OCI-LY7 (cell line): ENCODE data around the gene STMN1. TPM values are rescaled to one million over a fixed set of nuclear protein-coding genes. Genes with fewer than 3 reads are reported as not detected.

Experiments used
- BruUV-seq: library from RNA; stranded (reverse); fragments of 400-500 nt; replicated peaks from 2 replicates; lab custom pipeline; 2021; lab: Mats Ljungman, UMichigan
- CTCF ChIA-PET: fragments of 300-600 bp; sonication (Branson Sonifier 250); formaldehyde crosslinking; loops from one replicate; lab custom pipeline; 2022; ENCODE audit warnings: antibody characterized with exemption; ENCODE audit not compliant: unreplicated experiment; lab: Charles Lee
- POLR2A ChIA-PET: fragments of 300-600 bp; sonication (Branson Sonifier 250); formaldehyde crosslinking; loops from one replicate; lab custom pipeline; 2022; ENCODE audit warnings: antibody characterized with exemption; lab: Charles Lee
- DNase-seq: peaks from one replicate; pipeline ENCODE4 v3.0.0-alpha.2; 2015; ENCODE audit warnings: low spot score
- H2AFZ ChIP-seq: fragments of 200-600 bp; sonication (generic), shearing (Covaris generic); 2 replicates; pipeline ENCODE4 v1.6.1; 2014; ENCODE audit warnings: mild to moderate bottlenecking, antibody characterized with exemption, low read length, moderate library complexity
- H3K27ac ChIP-seq: fragments of 200-600 bp; sonication (generic); 2 replicates; pipeline ENCODE4 v1.5.1; 2014; ENCODE audit warnings: mixed run types, low read depth, mild to moderate bottlenecking, moderate library complexity, low read length, inconsistent platforms; ENCODE audit not compliant: poor library complexity, severe bottlenecking
- H3K36me3 ChIP-seq: fragments of 200-600 bp; sonication (generic); 2 replicates; pipeline ENCODE4 v1.6.1; 2014; ENCODE audit warnings: mild to moderate bottlenecking, antibody characterized with exemption, low read length, moderate library complexity, mixed read lengths; ENCODE audit not compliant: insufficient read depth
- H3K4me1 ChIP-seq: fragments of 200-600 bp; sonication (generic); 2 replicates; pipeline ENCODE4 v1.5.1; 2014; ENCODE audit warnings: mild to moderate bottlenecking, low read length; ENCODE audit not compliant: insufficient read depth, poor library complexity, severe bottlenecking
- H3K4me2 ChIP-seq: fragments of 200-600 bp; sonication (generic); 2 replicates; pipeline ENCODE4 v1.6.1; 2014; ENCODE audit warnings: mild to moderate bottlenecking, low read length
- H3K4me3 ChIP-seq: fragments of 200-600 bp; sonication (generic); 2 replicates; pipeline ENCODE4 v1.5.1; 2014; ENCODE audit warnings: mild to moderate bottlenecking, low read depth, low read length; ENCODE audit not compliant: poor library complexity, severe bottlenecking
- H3K79me2 ChIP-seq: fragments of 200-600 bp; sonication (generic); 2 replicates; pipeline ENCODE4 v1.6.1; 2016; ENCODE audit warnings: low read depth, mild to moderate bottlenecking, low read length, moderate library complexity, mixed read lengths; ENCODE audit not compliant: insufficient read depth
- H3K9me2 ChIP-seq: fragments of 200-600 bp; sonication (generic); 2 replicates; pipeline ENCODE4 v1.6.1; 2016; ENCODE audit warnings: mild to moderate bottlenecking, low read length, mixed read lengths; ENCODE audit not compliant: insufficient read depth
- H3K9me3 ChIP-seq: fragments of 200-600 bp; sonication (generic); 2 replicates; pipeline ENCODE4 v1.6.1; 2014; ENCODE audit warnings: mild to moderate bottlenecking, mixed run types, low read length, mixed read lengths
- H4K20me1 ChIP-seq: fragments of 200-600 bp; sonication (generic); 2 replicates; pipeline ENCODE4 v1.6.1; 2014; ENCODE audit warnings: mild to moderate bottlenecking, antibody characterized with exemption, low read length, moderate library complexity, mixed read lengths; ENCODE audit not compliant: insufficient read depth
- CTCF ChIP-seq: fragments of 200-600 bp; sonication (generic); conservative IDR thresholded peaks from 2 replicates; pipeline ENCODE4 v1.5.1; 2014; ENCODE audit warnings: mild to moderate bottlenecking, antibody characterized with exemption, low read length, moderate library complexity, mixed read lengths
- EZH2phosphoT487 ChIP-seq: fragments of 200-600 bp; sonication (generic); IDR thresholded peaks from 2 replicates; pipeline ENCODE4 v1.6.1; 2018; ENCODE audit warnings: low read depth, borderline replicate concordance, mild to moderate bottlenecking, mixed run types, antibody characterized with exemption, low read length, moderate library complexity, mixed read lengths
- intact Hi-C: fragments of 100-400 bp; cut with micrococcal nuclease; formaldehyde crosslinking; loops from one replicate; pipeline ENCODE4 v1.10.0; 2022; ENCODE audit not compliant: unreplicated experiment
- total RNA-seq, 2 experiments: library from RNA; depleted of rRNA in 1 of 2; stranded (reverse); fragments of >200 nt in 1 of 2; shearing (Covaris generic) in 1 of 2; gene quantifications; 2 replicates each; pipeline ENCODE4 v1.2.3, GENCODE V29; 2014 to 2022

STMN1 gene
- total RNA-seq, 2 experiments from 2014 or later = 730 to 847 TPM

DNA sequence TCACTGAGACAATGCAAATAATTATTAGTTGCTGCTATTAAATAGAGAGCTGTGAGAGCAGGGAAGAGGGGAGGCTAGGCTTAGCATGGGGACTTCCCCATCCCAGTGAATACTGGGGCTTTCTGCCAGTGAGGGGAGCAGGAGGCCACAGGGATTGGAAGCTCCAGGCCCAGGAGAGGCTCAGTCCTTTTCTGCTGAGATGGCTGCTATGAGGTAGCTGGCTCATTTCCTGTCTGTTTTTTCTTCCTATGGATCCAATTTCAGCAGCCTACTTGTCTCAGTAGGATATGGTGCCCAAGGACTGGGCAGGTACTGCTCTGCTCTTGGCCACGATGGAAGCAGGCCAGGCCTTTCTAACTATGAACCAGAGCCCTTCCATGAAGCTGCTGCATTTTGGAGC, 10.0 kb downstream of the STMN1 start:
- H3K9me3 ChIP-seq = no peaks in the 10 kb centered on the region
- H3K4me1 ChIP-seq = peaks cover 6% of the 10 kb centered on the region
- ChIA-PET POLR2A (interaction anchor here (0.6 to 2.9 kb wide), 6 partner anchors 9 to 107 kb away, joined by 3 to 14 read pairs (median 4); partner anchors contain the start of gene PAFAH2), CTCF (interaction anchor here (0.9 to 2.1 kb wide), 4 partner anchors 10 to 106 kb away, joined by 3 to 20 read pairs (median 4); partner anchors contain the start of genes PAFAH2 and STMN1)
- H3K27ac ChIP-seq = peak overlapping the region; percentile 4
- TF ChIP-seq CTCF (no peak), EZH2phosphoT487 (no peak)
- BruUV-seq = no TSS peak
- no peak for DNase-seq
- intact Hi-C loops = no loop called here
- peaks cover 69% of the 10 kb centered on the region for H3K36me3 ChIP-seq
- H3K4me3 ChIP-seq = no peak overlapping the region
- H3K9me2 ChIP-seq = no peaks in the 10 kb centered on the region
- no peak overlapping the region for H3K4me2 ChIP-seq
- no peak overlapping the region for H2AFZ ChIP-seq
- peaks cover 9% of the 10 kb centered on the region; the same call in 1 of the 2 replicates for H3K79me2 ChIP-seq
- 0 out of 2 replicates have a peak, but pooled peaks cover 3% of the 10 kb centered on the region for H4K20me1 ChIP-seq

DNA sequence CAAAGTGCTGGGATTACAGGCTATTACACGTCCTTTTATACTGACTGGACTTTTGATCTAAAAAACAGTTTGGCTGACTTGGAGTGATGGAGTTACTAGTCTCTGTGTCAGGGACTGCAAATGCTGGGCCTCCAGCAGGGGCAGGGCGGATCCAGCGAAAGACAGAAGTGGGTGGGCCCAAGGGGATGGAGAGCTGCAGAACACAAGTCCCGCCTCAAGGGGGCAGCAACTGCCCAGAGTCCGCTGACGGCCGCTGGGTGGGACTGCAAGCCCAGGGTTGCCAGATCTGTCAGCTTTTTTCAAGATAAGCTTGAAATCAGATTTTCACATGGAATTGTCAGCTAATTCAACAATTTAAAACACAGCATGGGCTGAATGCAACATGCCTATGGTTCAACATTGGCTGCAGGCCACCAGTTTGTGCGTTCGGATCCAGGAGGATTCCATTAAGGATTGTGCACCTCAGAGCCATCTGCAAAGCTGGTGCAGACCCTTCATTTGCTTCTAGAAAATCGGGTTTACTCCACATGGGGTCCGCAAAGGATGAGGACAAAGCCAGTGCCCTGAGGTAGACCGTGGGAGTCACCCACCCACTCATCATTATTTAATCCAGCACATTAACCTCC, 10.7 kb downstream of the STMN1 start:
- ChIA-PET CTCF (interaction anchor here (0.6 to 2.1 kb wide), 5 partner anchors 18 to 114 kb away, joined by 3 to 20 read pairs (median 3); partner anchors contain the start of gene PAFAH2), POLR2A (interaction anchor here (0.6 to 2.9 kb wide), 6 partner anchors 10 to 559 kb away, joined by 3 to 14 read pairs (median 4); partner anchors contain the start of gene PAFAH2)
- Histone ChIP-seq H2AFZ (no peak overlapping the region), H3K4me3 (no peak overlapping the region), H3K36me3 (peaks cover 61% of the 10 kb centered on the region), H3K27ac (peak overlapping the region; percentile 4), H3K4me2 (no peak overlapping the region), H3K9me2 (no peaks in the 10 kb centered on the region), H4K20me1 (0 out of 2 replicates have a peak, but pooled peaks cover under 1% of the 10 kb centered on the region), H3K4me1 (peaks cover 6% of the 10 kb centered on the region), H3K79me2 (peaks cover 1% of the 10 kb centered on the region; the same call in 1 of the 2 replicates), H3K9me3 (no peaks in the 10 kb centered on the region)
- BruUV-seq = no TSS peak
- peak; percentile 91 for DNase-seq
- intact Hi-C loops = loop anchor here (1.0 kb wide), 1 partner anchor 103 kb away; the partner anchor contains the start of gene PAFAH2
- TF ChIP-seq EZH2phosphoT487 (no peak), CTCF (peak; percentile 99)

GRCh38 chr1:25893116-25893515, 13.1 kb downstream of the STMN1 start:
- peaks cover 41% of the 10 kb centered on the region for H3K36me3 ChIP-seq
- peaks cover 6% of the 10 kb centered on the region for H3K4me1 ChIP-seq
- no peak overlapping the region for H3K4me2 ChIP-seq
- no peaks in the 10 kb centered on the region for H3K79me2 ChIP-seq
- no peak for TF ChIP-seq EZH2phosphoT487
- no peak for TF ChIP-seq CTCF
- H3K4me3 ChIP-seq = no peak overlapping the region
- ChIA-PET POLR2A (interaction anchor here (0.6 to 1.0 kb wide), 2 partner anchors 9 to 103 kb away, joined by 3 read pairs; no protein-coding TSS in a partner anchor), CTCF (interaction anchor here (1.2 kb wide), 1 partner anchor 9 kb away, joined by 3 read pairs; no protein-coding TSS in a partner anchor)
- no peak overlapping the region for H2AFZ ChIP-seq
- H3K9me3 ChIP-seq = no peaks in the 10 kb centered on the region
- intact Hi-C loops = no loop called here
- no peak overlapping the region for H3K27ac ChIP-seq
- no peak for DNase-seq
- no TSS peak for BruUV-seq
- no peaks in the 10 kb centered on the region for H4K20me1 ChIP-seq
- H3K9me2 ChIP-seq = no peaks in the 10 kb centered on the region
